CD4-positive, alpha-beta T cell treated with Interleukin-17A for 1 hour (primary cell): ENCODE measurements around the gene FAM163A.
"Not testable (repeated sequence)": the region's sequence is repeated elsewhere in the genome, so short reads cannot be mapped to it uniquely, and the experiment has no call there.

Source experiments
- DNase-seq: peaks from one replicate; pipeline ENCODE4 v3.0.0-alpha.2; 2020

The FAM163A gene

DNA sequence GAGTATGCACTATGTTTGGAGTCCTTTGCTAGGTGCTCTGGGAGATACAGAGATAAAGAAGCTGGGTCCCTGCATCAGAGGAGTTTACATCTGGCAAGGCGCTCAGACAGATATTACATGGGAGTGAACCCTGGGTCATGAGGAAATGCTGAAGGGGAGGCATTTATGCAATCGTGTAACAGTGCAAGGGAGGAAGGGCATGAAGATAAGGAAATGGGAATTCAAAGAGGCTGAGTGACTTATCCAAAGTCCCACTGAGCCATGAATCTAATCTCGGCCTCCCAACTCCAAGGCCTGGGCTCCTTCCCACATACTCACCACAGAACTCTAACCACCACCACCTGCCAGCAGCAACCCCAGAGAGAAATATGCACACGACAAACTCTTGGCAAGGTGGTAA, 51.6 kb downstream of the FAM163A start:
- no peak for DNase-seq

- no peak for DNase-seq
Measured at GRCh38 chr1:179798213-179798863, 55.2 kb downstream of the FAM163A start.

GRCh38 chr1:179798864-179799516, 55.9 kb downstream of the FAM163A start:
- DNase-seq = no peak

- DNase-seq = no peak
Measured at GRCh38 chr1:179800481-179800880, 57.4 kb downstream of the FAM163A start.

GRCh38 chr1:179803104-179803503, 60.0 kb downstream of the FAM163A start:
- DNase-seq = no peak

DNA sequence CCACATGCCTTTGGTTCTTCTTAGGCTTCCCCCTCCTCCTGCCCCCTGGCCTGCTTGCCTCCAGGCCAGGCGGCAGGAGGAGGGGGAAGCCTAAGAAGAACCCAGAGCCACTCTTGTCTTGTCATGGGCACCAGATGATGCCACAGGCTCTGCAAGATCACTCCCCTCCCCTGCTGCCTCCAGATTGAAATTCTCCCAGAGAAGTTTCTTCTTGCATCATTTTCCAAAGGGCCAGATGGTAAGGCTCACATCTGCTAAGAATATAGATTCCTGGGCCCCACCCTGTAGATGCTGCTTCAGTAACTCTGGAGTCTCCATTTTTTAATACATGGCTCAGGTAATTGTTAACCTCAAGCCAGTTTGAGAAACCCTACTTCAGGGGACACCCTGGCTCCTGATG, 60.8 kb downstream of the FAM163A start:
- DNase-seq = no peak

GRCh38 chr1:179804417-179804816, 61.3 kb downstream of the FAM163A start:
- DNase-seq = not testable (repeated sequence)

DNA sequence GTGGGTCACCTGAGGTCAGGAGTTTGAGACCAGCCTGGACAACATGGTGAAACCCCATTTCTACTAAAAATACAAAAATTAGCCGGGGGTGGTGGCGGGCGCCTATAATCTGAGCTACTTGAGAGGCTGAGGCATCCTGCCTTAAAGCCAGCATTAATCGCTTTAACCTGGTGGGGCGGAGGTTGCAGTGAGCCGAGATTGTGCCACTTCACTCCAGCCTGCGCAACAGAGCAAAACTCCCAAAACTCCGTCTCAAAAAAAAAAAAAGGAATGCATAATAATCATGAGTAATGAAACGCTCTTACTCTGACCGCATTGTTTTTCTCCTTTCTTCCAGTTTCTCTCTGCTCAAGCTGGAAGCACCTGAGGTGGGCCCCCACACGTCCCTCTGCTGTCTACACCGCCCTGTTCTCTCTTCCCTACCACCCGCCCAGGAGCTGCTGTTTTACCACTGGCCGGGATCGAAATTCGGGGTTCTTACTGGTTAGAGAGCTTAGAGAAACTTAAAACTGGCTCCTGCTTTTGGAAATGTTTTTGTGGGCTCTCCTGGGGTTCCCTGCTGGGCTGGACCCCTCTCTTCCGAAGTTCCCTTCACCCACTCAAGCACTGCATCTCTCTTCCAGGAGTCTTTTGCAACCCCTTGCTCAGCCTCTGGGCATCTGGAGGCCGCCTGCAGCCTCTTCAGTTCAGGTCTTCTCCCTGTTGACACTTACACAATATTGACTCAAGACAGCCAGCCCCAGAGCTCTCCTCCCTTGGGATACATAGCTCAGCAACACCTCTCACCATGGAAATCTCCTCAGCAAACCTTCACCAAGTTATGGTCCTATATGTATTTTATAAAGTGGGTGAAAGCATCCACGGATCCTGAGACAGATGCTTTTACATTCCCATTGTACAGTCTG, 62.5 kb downstream of the FAM163A start:
- no peak for DNase-seq

DNA sequence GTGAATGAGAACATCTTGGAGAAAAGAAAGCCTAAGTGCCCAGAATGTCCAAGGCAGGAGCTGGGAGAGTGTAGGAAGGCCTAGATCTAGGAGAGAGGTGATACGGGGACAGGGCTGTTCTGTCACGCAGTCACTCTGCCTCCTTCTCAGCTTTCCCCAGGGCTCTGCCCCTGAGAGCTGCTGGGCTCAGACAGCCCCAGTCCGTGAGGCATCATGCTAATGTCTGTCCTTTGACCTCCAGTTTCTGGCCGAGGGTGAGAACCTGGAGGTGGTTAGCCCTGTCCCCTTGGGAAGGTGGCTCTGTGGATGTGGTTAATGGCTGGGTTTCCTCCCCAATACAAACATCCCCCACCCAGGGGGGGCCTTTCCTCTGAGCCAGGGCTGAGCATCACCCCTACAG, 63.2 kb downstream of the FAM163A start:
- DNase-seq = no peak

DNA sequence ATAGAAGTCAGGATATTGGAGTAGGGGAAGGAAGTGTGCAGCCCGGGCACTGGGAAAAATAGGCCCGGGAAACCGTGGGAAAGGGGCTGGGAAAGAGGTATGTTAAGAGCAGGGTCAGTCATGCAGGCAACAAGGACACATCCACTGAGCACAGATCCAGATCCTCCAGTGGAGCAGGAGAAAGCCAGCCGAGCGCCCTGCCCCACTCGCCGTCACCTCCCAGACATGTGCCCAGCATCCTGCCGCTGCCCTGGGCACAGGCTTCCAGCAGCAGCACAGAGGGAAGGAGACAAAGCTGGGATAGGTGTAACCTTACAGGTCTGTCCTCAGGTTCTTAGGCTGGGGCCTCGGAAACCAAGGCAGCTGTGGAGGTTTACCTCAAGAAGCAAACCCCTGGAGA, 64.2 kb downstream of the FAM163A start:
- DNase-seq = no peak

GRCh38 chr1:179807691-179808485, 64.8 kb downstream of the FAM163A start:
- no peak for DNase-seq

GRCh38 chr1:179808503-179808902, 65.4 kb downstream of the FAM163A start:
- DNase-seq = no peak

DNA sequence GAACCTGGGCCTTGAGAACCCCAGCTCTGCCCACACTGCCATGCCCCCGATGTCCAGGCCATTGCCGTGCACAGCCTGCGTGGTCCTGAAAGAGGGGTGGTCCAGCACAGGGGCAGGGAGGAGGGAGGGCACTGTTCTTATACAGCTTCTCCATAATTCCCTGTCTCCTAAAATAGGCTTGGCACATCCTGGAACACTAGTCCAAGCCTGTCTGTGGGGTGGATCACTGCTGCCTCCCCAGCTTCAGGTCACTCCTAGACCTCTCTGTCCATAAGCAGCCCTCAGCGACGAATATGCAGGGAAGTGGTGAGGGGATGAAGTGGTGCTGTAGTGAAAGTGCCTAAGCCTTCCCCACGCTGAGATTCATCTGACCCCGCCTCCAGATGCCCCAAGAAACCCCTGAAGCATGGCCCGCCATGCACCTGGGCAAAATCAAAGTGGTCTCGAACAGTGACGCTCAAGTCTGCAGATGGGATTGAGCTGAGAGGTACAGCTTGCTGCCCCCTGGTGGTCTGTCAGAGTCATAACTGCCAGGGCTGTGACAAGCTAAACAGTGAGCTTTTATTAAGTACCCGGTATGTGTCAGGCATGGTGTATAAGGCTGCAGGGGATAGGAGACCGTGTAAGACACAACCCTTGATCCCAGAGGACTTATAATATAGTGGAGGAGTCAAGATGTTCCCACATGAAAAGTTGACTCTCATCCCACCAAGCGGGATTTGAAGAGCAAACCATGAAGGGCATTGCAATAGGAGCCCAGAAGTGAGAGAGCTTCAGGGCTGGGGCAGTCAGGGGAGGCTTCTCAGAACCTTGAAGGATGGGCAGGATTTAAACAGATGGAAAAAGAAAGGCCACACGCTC, 66.6 kb downstream of the FAM163A start:
- peak; percentile 78 for DNase-seq

- DNase-seq = no peak
Measured at GRCh38 chr1:179810367-179810715, 67.2 kb downstream of the FAM163A start.

DNA sequence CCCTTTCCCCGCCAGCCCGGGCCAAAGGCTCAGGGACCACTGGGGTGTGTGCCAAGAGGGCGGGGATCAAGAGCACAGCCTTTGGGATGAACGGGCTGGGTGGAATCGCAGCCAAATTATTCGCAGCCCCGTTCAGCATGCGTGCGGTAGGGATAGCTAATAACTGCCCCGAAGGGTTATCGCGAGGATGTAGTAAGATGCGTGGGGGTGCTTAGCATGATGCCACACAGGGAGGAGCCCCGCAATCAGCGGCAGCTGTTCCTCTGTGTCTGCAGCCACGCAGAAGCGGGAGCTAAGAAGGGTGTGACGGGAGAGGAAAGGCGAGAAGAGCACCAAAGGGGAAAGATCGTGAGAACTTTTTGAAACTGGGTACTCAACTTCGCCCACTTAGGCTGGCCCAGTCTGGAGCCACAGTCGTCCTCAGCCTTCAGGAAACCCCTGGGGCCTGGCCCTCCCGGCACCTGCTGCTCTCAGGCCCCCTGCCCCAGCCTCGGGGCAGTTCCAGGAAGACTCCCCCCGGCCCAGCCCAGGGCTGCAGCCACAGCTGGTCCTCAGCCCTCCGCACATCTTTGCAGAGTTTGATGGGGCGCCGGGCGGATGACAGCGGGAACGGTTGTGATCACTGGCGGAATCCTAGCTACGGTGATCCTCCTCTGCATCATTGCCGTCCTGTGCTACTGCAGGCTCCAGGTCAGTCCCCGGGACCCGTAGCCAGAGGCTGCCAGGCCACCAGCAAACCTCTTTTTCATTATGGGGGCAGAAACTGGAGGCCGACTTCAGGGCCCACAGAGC, 69.6 kb downstream of the FAM163A start:
- no peak for DNase-seq

DNA sequence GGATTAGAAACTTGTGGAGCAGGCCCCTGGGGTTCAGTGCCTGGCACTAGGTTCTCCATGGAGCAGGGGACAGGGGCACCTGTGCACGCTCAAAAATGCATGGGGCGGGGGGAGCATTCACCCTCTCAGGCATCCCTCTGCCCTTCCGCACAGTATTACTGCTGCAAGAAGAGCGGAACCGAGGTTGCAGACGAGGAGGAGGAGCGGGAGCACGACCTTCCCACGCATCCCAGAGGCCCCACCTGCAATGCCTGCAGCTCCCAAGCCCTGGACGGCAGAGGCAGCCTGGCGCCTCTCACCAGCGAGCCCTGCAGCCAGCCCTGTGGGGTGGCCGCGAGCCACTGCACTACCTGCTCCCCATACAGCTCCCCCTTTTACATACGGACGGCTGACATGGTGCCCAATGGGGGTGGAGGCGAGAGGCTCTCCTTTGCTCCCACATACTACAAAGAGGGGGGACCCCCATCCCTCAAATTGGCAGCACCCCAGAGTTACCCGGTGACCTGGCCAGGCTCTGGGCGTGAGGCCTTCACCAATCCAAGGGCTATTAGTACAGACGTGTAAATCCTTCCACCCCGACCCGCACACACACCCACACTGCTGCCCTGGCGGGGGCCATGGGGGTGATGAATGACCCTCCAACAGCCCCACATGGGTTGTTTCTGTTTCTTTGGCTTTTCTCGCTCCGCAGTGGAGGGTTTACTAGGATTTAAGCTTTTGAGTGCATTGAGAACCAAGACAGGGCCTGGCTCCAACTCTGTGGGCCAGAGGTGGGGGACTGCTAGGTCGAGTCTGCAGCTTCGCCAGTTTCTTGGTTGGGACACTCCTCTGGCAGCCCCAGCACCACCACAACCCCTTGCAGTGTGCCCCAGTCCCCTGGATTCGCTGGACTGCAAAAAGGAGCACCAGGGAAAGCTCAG, 70.8 kb downstream of the FAM163A start:
- DNase-seq = no peak

DNA sequence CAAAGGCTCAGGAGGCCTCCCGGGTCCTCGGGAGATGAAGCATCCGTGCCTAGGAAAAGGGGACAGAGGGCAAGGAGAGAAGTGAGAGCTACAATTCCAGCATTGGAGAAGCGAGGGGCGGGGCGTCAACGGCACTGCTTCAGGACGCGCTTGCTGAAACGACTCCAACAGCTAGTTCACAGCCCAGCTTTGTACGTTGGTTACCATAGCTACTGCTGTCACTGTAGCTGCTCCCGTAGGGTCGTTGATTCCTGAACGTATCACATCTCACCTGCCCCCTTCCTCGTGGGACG, 71.4 kb downstream of the FAM163A start:
- DNase-seq = no peak

- no peak for DNase-seq
Measured at GRCh38 chr1:179815641-179816040, 72.5 kb downstream of the FAM163A start.

DNA sequence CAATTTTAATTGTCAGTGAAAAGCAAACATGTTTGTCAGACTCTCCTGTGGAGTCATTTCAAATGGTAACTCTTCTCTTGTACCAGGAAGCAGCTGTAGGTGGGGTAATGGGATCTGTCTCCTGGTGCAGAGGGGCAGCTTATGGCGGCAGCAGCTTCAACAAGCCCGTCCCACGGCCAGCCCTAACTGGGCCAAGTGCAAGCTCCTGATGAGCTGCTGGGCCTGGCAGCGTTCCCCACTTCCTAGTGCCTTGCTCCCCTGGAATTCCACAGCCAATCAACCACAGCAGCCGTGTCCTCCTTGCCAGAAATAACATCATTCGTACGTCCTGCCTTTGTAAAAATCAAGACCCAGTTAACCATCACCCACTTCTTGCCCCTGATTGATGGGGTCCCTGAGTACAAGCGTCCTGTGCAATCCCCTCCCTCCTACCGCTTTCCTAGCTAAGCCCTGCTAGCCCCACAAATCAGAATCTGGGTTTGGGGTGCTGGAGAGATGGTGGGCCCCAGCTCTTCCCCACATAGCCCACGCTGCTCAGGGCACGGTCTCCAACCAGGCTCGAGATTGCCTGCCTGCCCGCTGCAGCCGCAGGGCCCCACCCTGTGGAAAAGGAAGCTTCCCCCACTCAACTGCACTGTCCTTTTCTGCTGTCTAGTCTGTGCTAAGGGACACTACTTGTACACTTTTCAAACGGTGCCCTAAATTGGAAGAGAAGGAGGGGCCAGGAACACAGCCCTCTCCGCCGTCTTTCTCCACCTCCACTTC, 73.3 kb downstream of the FAM163A start:
- DNase-seq = no peak

DNA sequence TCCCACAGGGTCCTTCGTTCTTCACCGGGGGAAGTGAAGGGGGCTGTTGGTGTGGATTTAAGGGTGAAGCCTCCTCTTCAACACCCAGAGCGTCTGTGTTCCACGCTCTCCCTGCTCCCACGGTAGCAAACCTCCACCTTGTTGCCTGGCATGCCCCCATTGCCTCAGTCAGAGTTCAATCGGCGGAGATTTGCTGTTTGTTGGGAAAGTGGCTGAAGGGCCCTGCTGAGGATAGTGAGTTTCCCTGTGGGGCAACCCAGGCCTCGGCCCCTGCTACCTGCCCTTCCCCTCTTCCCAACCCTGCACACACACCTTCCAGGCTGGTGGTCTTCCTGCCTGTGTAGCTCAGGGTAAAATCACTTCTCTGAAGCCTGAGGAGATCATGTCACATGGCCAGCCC, 74.0 kb downstream of the FAM163A start:
- DNase-seq = no peak
